ENCODE data around the gene PALD1. TPM values are rescaled to one million over a fixed set of nuclear protein-coding genes. Genes with fewer than 3 reads are reported as not detected.

PALD1 gene
- total and polyA plus RNA-seq, 9 of the 15 experiments (the other 6 are each of a cell fraction or from before 2014, with no cell fraction given): 0.03 to 0.29 (median 0.09) TPM; not detected in 2

DNA sequence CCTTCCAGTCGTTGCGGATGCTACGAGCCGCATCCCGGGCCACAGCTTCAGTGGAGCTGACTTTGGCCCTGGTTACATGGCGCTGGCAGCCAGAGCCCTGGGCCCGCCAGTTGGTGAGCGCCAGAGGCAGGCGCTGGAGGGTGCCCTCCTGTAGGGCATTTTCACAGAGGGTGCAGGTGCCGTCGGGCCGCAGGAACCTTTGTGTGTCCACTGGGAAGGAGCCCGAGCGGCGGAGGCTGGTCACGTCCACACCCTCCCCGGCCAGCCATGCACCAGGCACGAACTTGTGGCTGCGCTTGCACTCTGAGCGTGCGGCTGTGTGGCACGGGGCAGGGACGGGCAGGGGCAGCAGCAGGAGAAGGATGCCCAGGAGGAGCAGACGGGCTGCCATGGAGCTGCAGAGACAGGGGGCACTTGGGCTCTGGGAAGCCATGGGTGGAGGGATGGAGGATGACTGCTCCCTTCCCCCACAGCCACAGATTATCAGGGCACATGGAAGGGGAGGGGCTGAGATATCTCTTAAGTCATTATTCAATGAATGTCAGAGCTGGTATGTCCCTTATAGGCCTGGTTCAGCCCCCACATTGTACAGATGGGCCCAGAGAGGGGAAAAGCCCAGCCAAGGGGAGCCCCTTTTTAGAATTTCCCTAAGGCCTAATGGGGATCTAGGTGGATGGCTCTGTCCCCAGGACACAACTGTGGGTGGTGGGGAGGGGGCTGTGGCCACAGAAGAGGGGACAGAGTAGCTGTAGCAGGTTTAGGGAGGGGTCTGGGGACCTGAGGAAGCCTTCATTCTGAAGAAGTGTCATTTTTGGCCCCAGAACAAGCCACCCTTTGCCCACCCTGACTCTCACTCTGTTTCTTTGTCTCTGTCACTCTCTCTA lies 122.2 kb downstream of the PALD1 start (continued):
- TF ChIP-seq RREB1 (CRISPR knock-in tag; IDR thresholded peaks at IDR 0.05): no peak; the same call in 1 of the 2 replicates
- no peak for TF ChIP-seq SIN3A (IDR thresholded peaks at IDR 0.05; ENCODE audit: borderline replicate concordance in 2 of 2, control insufficient read depth in 1 of 2, low read depth in 2 of 2, low read length in 2 of 2)
- TF ChIP-seq, protein P1, sequence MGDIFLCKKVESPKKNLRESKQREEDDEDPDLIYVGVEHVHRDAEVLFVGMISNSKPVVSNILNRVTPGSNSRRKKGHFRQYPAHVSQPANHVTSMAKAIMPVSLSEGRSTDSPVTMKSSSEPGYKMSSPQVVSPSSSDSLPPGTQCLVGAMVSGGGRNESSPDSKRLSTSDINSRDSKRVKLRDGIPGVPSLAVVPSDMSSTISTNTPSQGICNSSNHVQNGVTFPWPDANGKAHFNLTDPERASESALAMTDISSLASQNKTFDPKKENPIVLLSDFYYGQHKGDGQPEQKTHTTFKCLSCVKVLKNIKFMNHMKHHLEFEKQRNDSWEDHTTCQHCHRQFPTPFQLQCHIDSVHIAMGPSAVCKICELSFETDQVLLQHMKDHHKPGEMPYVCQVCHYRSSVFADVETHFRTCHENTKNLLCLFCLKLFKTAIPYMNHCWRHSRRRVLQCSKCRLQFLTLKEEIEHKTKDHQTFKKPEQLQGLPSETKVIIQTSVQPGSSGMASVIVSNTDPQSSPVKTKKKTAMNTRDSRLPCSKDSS (IDR thresholded peaks at IDR 0.05; ENCODE audit: low read depth, partially characterized antibody): no peak
- TF ChIP-seq TRIM28 (IDR thresholded peaks at IDR 0.05): no peak
- no peak for TF ChIP-seq MCM5 (IDR thresholded peaks at IDR 0.05; ENCODE audit: low read depth)
- TF ChIP-seq REST (IDR thresholded peaks at IDR 0.05; ENCODE audit: borderline replicate concordance): no peak
- no peak for TF ChIP-seq REST (CRISPR knock-in tag; IDR thresholded peaks at IDR 0.05; ENCODE audit: low read depth)
- TF ChIP-seq ZNF197 (CRISPR knock-in tag; IDR thresholded peaks at IDR 0.05; ENCODE audit: low read depth): no peak
- TF ChIP-seq ETS2 (tag; IDR thresholded peaks at IDR 0.05; ENCODE audit: borderline replicate concordance, poor library complexity, severe bottlenecking): no peak
- no peak for TF ChIP-seq NFATC3 (IDR thresholded peaks at IDR 0.05)
- no peak for TF ChIP-seq ZNF24 (IDR thresholded peaks at IDR 0.05)
